CD14-positive monocyte (primary cell): ENCODE data around the gene LYRM7. TPM values are rescaled to one million over a fixed set of nuclear protein-coding genes. Genes with fewer than 3 reads are reported as not detected.

Experiments
- DNase-seq, 3 donors: peaks; one replicate each; pipeline ENCODE4 v3.0.0-alpha.2; 2011 to 2022
- H2AFZ ChIP-seq: 2 replicates; pipeline ENCODE4 v1.6.0; 2012; ENCODE audit warnings: mild to moderate bottlenecking, low read depth, low read length, inconsistent platforms; ENCODE audit not compliant: insufficient read depth, poor library complexity, severe bottlenecking
- H3K27ac ChIP-seq, 2 donors: 1 replicate in 1 of 2; 2 replicates in 1 of 2; pipeline ENCODE4 v1.5.1; 2012 to 2013; ENCODE audit warnings: low read length in 2 of 2, control low read depth in 1 of 2, inconsistent platforms in 1 of 2, low read depth in 1 of 2, mild to moderate bottlenecking in 1 of 2
- H3K27me3 ChIP-seq, 2 donors: one replicate each; pipeline versions ENCODE4 v1.6.0 to v1.6.1; 2011 to 2013; ENCODE audit warnings: low read length in 2 of 2; ENCODE audit not compliant: control insufficient read depth in 2 of 2, insufficient read depth in 2 of 2
- H3K36me3 ChIP-seq, 2 donors: replicated peaks in 1 of 2; 1 replicate in 1 of 2; 2 replicates in 1 of 2; pipeline versions ENCODE4 v1.5.1 to v1.6.1; 2012 to 2013; ENCODE audit warnings: low read length in 2 of 2, control low read depth in 1 of 2, inconsistent platforms in 1 of 2, mild to moderate bottlenecking in 1 of 2; ENCODE audit not compliant: insufficient read depth in 2 of 2, control insufficient read depth in 1 of 2
- H3K4me1 ChIP-seq, 2 donors: 1 replicate in 1 of 2; 2 replicates in 1 of 2; pipeline versions ENCODE4 v1.5.1 to v1.6.1; 2012 to 2013; ENCODE audit warnings: low read length in 2 of 2, control low read depth in 1 of 2, inconsistent platforms in 1 of 2, mild to moderate bottlenecking in 1 of 2, moderate library complexity in 1 of 2; ENCODE audit not compliant: insufficient read depth in 2 of 2, control insufficient read depth in 1 of 2
- H3K4me2 ChIP-seq: replicated peaks from 2 replicates; pipeline ENCODE3; 2012; ENCODE audit warnings: low read length, moderate library complexity, mild to moderate bottlenecking; ENCODE audit not compliant: poor library complexity, severe bottlenecking; ENCODE audit errors: extremely low read depth
- H3K4me3 ChIP-seq, 3 experiments: fragments of 200-600 bp in 1 of 3; sonication (generic) in 1 of 3; replicated peaks in 1 of 3; 1 replicate in 2 of 3; 2 replicates in 1 of 3; pipeline ENCODE4 v1.5.1; 2011 to 2013; ENCODE audit warnings: low read length in 3 of 3, mild to moderate bottlenecking in 3 of 3, control low read depth in 2 of 3, low read depth in 2 of 3, inconsistent platforms in 1 of 3, moderate library complexity in 1 of 3
- H3K79me2 ChIP-seq: 2 replicates; pipeline ENCODE4 v1.6.0; 2012; ENCODE audit warnings: mild to moderate bottlenecking, control low read depth, inconsistent platforms, low read length, moderate library complexity; ENCODE audit not compliant: insufficient read depth
- H3K9ac ChIP-seq: 2 replicates; pipeline ENCODE4 v1.6.0; 2017; ENCODE audit warnings: low read length, mild to moderate bottlenecking; ENCODE audit not compliant: insufficient read depth, poor library complexity, severe bottlenecking
- H3K9me3 ChIP-seq, 2 donors: replicated peaks in 1 of 2; 1 replicate in 1 of 2; 2 replicates in 1 of 2; pipeline versions ENCODE4 v1.5.1 to v1.6.1; 2012 to 2013; ENCODE audit warnings: low read length in 2 of 2, control low read depth in 1 of 2; ENCODE audit not compliant: control insufficient read depth in 1 of 2, insufficient read depth in 1 of 2
- H4K20me1 ChIP-seq: 2 replicates; pipeline ENCODE4 v1.6.0; 2012; ENCODE audit warnings: mild to moderate bottlenecking, low read length, control low read depth, moderate library complexity; ENCODE audit not compliant: insufficient read depth
- H3K27ac Mint-ChIP-seq, 7 donors: one replicate each; pipeline ENCODE4 v1.8.0; 2020; ENCODE audit warnings: mild to moderate bottlenecking in 7 of 7, mixed read lengths in 7 of 7, moderate library complexity in 6 of 7, inconsistent platforms in 2 of 7
- H3K27me3 Mint-ChIP-seq, 3 donors: one replicate each; pipeline ENCODE4 v1.8.0; 2021 to 2022; ENCODE audit warnings: low read depth in 3 of 3, mild to moderate bottlenecking in 3 of 3, mixed read lengths in 3 of 3, moderate library complexity in 3 of 3, inconsistent platforms in 1 of 3
- H3K36me3 Mint-ChIP-seq, 2 donors: one replicate each; pipeline ENCODE4 v1.8.0; 2020; ENCODE audit warnings: mixed read lengths in 2 of 2, inconsistent platforms in 1 of 2, mild to moderate bottlenecking in 1 of 2
- H3K4me1 Mint-ChIP-seq: one replicate; pipeline ENCODE4 v1.8.0; 2020; ENCODE audit warnings: mild to moderate bottlenecking, mixed read lengths
- H3K4me3 Mint-ChIP-seq, 2 donors: one replicate each; pipeline ENCODE4 v1.8.0; 2020; ENCODE audit warnings: mild to moderate bottlenecking in 2 of 2, mixed read lengths in 2 of 2, moderate library complexity in 1 of 2
- H3K9me3 Mint-ChIP-seq, 7 donors: one replicate each; pipeline ENCODE4 v1.8.0; 2020 to 2022; ENCODE audit warnings: mixed read lengths in 7 of 7, mild to moderate bottlenecking in 6 of 7, moderate library complexity in 6 of 7, inconsistent platforms in 2 of 7
- CTCF ChIP-seq: fragments of 200-600 bp; IDR thresholded peaks from one replicate; pipeline ENCODE4 v1.8.0; 2022; ENCODE audit warnings: antibody characterized with exemption, mild to moderate bottlenecking
- intact Hi-C, 2 donors: fragments of 100-400 bp; cut with micrococcal nuclease; formaldehyde crosslinking; loops; one replicate each; pipeline versions ENCODE4 v1.15.0 to v1.15.1; 2023
- polyA plus RNA-seq, 3 donors: library from polyadenylated mRNA; depleted of rRNA in 1 of 3; unstranded in 2 of 3; stranded (reverse) in 1 of 3; fragments of 300-500 nt in 2 of 3; fragments of >200 nt in 1 of 3; fragmentation: Illumina TruSeq in 2 of 3; gene quantifications; 1 replicate in 2 of 3; 2 replicates in 1 of 3; pipeline ENCODE4 v1.2.3, GENCODE V29; 2012 to 2021

The LYRM7 gene
- polyA plus RNA-seq, 3 donors, result 3.1 to 3.7 (median 3.2) TPM

- Histone ChIP-seq H3K9ac (no peak overlapping the region), H3K36me3 (no peaks in the 10 kb centered on the region), H3K27ac (peak overlapping the region in 1 of 2 donors; percentile 56), H3K4me1 (peaks cover 21% of the 10 kb centered on the region in 2 donors), H3K9me3 (peaks cover 10 to 19% of the 10 kb centered on the region in 2 donors), H3K4me2 (peak overlapping the region; percentile 17), H2AFZ (no peak overlapping the region), H3K27me3 (no peaks in the 10 kb centered on the region), H3K79me2 (no peaks in the 10 kb centered on the region), H3K4me3 (no peak overlapping the region), H4K20me1 (no peaks in the 10 kb centered on the region)
- intact Hi-C loops, result no loop called here
- TF ChIP-seq CTCF, result no peak
- H3K4me3 Mint-ChIP-seq, result no peak overlapping the region
- peaks cover 16% of the 10 kb centered on the region for H3K4me1 Mint-ChIP-seq
- peaks cover 0 to 14% (median 11%) of the 10 kb centered on the region in 7 donors for H3K9me3 Mint-ChIP-seq
- peak; percentile 42 to 83 (median 80) for DNase-seq
- no peaks in the 10 kb centered on the region for H3K36me3 Mint-ChIP-seq
- H3K27ac Mint-ChIP-seq, result peak overlapping the region in 6 of 7 donors; percentile 42 to 76 (median 54)
- H3K27me3 Mint-ChIP-seq, result peaks cover 0 to 2% (median 0%) of the 10 kb centered on the region in 3 donors
Measured at GRCh38 chr5:131242728-131243255, 72.0 kb downstream of the LYRM7 start.

- Histone ChIP-seq H3K9me3 (peaks cover 10 to 19% of the 10 kb centered on the region in 2 donors), H3K4me2 (no peak overlapping the region), H3K27me3 (no peaks in the 10 kb centered on the region), H3K9ac (no peak overlapping the region), H3K4me1 (peaks cover 12% of the 10 kb centered on the region in 2 donors), H3K79me2 (no peaks in the 10 kb centered on the region), H4K20me1 (no peaks in the 10 kb centered on the region), H3K27ac (no peak overlapping the region), H3K36me3 (no peaks in the 10 kb centered on the region), H2AFZ (no peak overlapping the region), H3K4me3 (no peak overlapping the region)
- Mint-ChIP-seq H3K27me3 (peaks cover 0 to 5% (median 0%) of the 10 kb centered on the region in 3 donors), H3K9me3 (peaks cover 0 to 17% (median 11%) of the 10 kb centered on the region in 7 donors), H3K36me3 (no peaks in the 10 kb centered on the region), H3K4me3 (no peak overlapping the region), H3K4me1 (peaks cover 17% of the 10 kb centered on the region), H3K27ac (no peak overlapping the region)
- TF ChIP-seq CTCF, result no peak
- intact Hi-C loops, result no loop called here
- DNase-seq, result no peak
Measured at GRCh38 chr5:131245312-131245711, 74.6 kb downstream of the LYRM7 start.
